ENCODE data around the gene CDH23.
"Not testable (repeated sequence)": the region's sequence is repeated elsewhere in the genome, so short reads cannot be mapped to it uniquely, and the experiment has no call there.

The CDH23 gene

DNA sequence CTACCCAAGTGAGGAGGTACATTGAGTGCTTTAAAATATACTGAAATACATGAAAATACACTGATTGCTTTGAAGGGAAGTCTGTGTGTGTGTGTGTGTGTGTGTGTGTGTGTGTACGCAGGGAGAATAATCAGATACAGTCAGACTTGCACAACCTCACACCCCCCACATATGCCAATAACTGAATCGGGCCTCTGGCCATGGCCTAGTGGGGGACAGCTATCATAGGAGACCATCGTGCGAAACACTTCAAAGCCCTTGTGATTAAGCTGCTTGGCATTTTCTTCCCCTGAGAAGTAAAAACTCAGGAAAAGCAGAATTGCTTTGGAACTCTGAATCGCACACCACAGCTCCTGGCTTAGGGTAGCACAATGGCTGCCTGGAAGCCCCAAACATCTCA, 187.7 kb downstream of the CDH23 start:
- DNase-seq (ENCODE audit: low read depth) = no peak

DNA sequence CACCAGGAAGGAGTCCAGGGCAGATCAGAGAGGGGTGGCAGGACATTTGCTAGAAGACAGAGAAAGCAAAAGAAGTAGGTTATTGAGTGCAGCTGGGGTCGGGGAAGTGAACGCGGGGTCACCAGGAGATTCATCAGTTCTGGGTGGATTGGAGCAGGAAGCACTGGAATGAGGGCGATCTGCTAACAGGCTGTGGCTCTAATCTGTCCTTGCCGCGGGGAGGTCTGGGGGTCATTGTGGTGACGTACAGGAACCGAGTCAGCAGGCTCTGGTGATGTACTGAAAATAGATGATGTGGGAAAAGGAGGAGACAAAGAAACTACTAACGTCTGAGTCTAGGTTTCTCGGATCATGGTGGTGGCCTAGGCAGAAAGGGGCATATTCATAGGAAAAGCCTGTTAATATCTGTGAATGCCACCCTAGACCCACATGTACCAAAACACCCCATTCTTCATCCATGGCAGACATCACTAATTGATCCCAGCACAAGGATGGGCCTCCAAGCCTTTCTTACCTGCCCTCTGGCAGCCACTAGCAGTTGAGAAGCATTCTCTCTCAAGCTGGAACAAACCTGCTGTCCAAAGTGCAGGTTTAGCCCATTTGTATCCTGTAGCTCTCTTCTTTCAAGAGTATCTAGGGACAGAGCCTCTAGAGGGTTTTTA, 188.3 kb downstream of the CDH23 start:
- no peak for DNase-seq (ENCODE audit: low read depth)

DNA sequence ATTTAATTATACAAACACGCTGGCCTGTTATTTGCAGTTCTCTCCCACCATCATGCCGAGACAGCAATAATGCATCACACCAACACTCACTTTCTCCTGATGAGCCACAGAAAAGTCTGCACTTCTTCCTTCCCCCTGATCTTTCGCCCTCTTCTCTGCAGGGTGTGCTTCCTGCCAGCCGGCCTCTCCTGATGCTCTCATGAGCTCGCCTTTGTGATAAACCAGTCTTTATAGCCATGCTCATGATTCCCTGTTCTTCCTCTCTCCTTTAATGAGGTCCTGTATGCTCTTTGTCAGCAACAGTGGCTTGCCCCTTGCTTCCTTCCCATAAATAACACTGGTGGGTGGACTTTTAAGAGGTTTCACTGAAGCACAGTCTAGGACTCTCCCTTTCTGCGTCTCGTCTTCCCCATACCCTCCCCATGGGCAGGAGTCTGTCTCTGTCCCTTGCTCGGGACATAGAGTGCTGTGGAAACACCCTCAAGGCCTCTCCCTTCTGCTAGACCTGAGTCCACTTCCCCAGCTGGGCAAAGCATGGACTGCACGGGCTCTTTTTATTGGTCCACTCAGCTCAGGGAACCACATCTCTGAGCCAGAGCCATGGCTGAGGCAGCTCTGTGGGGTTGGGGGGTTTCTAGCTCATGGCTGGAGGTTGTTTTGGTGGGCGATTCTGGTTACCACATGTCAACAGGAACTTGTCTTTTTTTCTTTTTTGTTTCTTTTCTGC, 189.0 kb downstream of the CDH23 start:
- no peak for DNase-seq (ENCODE audit: low read depth)

DNA sequence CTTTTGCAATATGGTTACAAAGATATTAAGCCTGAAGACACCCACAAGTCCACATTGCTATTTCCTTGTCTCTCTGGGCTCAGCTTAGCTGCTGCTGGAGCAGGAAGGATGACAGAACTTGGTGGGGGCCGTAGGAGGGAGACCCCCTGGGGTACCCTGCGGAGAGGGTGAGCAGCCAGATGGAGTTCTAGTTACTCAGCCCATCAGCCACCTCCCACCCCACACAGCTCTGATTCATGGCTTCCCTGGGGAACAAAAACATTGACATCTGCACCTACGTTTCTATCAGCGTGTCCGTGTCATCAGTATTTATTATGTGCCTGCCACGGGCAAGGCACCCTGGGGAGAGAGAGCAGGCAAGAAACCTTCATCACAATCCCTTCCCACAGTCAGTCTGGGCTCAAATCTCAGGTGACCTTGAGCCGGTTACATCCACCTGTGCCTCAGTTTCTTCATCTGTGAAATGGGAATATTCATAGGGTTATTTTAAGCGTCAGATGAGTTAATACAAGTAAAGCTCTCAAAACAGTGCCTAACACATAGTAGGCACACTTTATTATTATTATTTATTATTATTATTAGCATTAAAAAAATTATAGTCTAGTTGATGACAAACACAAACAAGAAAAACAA, 191.3 kb downstream of the CDH23 start:
- DNase-seq (ENCODE audit: low read depth) = no peak

DNA sequence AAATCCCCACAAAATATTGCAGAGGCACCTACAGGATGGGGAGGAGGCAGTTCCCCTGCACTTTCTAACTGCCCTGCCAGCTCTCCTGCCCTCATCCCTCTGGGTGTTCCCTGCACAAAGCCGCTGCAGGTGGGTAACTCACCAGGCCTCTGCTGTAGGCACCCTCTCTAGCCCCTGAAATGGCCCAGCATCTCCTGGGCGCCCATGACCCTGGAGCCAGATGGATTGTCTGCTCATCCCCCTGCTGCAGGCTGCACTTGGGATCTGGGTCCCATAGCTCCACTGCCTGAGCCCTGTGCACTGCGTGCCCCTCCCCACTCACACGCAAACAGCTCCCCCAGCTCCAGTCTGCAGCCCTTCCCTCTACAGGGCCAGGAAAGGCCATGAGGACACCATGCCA, 192.0 kb downstream of the CDH23 start:
- no peak for DNase-seq (ENCODE audit: low read depth)

DNA sequence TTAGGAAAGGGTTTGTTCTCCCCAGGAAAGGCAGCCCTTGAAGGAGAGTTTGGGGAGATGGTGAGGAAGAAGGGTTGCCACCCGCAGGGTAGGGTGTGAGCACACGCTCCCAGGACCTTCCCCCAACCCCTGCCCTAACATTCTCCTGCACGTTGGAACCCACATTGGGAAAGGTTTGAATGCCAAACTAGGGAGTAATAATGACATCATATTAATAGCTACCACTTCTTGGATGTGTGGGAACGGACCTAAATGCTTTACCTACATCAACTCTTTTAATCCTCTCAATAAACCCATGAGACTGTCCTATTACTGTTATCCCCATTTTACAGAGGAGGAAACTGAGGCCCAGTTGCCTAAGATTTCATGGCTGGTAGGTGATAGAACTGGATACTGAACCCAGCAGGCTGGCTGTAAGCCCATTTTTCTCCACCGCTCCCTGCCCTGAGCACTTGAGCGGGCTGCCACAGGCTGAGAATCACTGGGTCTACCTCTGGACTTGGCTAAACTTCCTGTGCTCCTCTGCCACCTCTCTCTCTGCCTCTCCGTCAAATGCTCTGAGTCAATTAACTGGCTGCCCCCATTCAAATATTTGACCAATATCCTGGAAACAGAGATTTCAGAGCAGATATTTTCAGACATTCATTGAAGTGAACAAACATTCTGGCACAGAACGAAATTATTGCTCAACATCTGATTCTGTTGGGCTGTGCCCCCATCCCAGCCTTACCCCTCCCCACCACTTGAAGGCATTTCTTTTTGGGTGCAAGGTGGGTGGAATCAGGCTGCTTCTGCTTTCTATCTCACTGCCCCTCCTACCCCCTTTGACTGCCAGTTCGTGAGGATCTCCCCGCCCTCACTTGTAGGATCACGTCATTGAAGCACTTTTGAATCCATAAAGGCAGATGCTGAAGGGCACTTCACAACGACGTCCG, 193.2 kb downstream of the CDH23 start:
- DNase-seq (ENCODE audit: low read depth) = no peak

DNA sequence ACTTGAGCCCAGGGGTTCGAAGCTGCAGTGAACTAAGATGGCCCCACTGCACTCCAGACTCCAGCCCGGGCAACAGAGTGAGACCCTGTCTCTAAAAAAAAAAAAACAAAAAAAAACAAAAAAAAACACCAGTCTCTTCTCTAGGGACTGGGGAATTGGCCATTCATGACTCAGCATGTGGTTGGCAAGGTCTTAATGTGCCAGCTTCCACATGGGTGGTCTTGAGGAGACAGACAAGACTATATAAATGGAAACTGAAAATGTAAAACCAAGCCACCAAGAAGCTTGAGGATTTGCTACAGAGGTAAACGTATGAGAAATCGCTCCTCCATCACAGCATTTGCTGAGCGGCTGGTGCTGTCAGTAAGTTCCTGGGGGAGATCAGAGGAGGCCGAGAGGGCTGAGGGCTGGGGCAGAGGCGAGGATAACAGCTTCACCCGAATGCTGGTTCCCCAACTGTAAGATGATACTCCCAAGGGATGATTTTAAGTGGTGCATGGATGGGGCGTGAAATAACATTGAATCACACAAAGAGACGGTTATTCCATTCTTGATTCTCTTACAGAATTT, 194.1 kb downstream of the CDH23 start:
- no peak for DNase-seq (ENCODE audit: low read depth)

DNA sequence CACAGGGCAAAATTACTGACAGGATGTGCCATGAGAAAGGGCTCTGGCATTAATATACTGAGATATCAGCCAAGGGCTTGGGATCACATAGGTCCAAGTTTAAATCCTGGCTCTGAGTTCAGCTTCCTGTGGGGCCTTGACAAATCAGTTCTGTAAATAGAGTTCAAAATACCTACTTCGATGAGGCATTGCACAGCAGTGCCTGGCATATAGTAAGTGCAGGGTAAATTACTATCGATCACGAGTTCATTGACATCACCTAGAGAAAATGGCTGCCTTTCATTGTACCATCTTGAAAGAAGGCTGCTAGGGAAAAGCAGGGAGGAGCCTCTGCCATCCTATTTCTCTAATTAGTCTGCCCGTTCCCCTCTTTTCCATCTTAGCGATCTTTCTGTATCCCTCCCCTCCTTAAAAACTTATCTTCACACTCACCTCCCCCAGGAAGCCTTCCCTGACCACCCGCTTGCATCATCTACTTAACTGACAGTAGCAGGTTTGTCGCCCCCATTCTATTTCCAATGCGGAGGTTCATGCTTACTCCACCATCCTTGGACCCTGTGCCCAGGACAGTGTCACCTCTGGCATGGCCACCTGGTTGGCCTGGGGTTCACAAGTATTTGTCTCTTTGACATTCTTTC, 198.3 kb downstream of the CDH23 start:
- DNase-seq (ENCODE audit: low read depth) = no peak

DNA sequence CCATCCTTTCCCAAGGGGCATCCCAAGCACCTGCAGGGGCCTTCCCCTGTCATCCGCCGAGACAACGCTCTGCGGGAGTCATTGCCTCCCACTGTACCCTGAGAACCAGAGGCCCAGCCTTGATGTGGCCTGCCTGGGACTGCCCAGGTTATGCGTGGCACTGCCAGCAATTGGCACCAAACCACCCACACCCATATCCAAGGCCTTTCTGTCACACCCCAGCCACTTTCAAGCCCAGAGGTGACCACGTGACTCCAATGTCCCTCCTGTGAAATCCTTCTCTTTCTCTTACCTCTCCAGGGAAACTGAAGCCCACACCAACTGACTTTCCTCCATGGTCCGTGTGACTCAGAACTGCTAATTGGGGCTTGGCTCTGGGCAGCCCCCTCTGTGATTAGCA, 198.9 kb downstream of the CDH23 start:
- no peak for DNase-seq (ENCODE audit: low read depth)

DNA sequence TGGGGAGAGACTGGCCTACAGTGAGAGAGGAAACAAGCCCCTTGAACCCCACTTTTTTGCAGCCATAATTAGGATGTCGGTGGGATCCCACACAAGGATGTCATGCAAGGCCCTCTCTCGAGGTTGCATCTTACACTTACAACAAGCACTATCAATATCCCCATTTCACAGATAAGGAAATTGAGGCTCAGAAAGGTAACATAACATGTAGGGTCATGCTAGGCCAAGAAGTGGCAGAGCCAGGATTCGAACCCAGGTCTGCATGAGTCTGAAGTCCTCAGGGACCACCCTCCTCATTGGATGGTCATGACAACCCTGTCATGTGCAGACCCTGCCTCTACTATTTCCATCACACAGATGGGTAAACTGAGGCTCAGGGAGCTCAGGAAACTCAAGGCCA, 199.4 kb downstream of the CDH23 start:
- DNase-seq (ENCODE audit: low read depth) = no peak

DNA sequence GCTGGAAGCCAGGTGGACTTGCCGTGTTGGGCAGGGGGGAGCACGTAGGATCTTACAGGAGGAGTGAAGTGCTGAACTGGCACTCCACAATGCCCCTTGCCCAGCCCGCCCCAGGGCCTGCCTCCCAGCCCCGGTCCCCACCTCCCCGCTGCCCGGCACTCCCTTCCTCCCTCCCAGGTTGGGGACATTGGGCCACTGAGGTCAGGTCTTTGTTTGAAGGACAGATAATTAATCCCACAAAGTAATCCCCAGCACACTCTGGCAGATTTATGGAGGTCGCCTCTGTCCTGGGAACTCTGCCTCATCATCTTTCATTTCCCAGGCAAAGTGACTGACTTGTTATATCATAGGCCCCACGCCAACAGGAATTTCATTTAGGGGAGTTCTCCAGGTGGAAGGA, 200.0 kb downstream of the CDH23 start:
- DNase-seq (ENCODE audit: low read depth) = no peak

DNA sequence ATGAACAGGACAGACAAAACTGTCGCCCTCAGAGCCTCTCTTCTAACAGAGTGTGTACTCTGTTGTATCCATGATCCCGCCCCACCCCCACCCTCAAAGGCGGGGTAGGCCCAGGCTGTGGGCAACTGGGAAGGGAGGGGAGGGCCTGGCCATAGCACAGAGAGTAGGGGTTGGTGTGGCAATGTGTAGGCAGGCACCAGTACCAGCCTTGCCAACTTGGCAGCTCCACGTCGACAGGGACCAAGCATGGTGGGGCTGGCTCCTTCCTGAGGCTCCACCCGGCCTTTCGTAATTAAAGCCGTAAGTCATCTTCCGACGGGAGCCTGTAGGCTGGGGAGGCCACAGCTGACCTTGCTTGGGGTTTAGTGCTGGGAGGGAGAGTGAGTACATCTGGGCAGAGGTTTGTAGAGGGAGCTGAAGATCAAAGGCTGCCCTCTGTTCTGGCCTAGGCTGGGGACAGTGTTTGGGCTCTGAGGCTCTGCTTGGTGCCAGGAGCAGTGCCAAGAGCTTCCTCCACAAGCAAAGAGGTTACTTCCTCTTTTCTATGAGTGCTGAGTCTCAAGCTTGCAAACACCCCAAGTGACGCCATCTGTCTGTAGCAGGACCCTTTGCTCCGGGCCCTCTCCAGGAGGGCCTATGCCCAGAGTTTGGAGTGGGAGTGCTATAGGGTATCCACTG, 201.2 kb downstream of the CDH23 start:
- DNase-seq (ENCODE audit: low read depth) = no peak

DNA sequence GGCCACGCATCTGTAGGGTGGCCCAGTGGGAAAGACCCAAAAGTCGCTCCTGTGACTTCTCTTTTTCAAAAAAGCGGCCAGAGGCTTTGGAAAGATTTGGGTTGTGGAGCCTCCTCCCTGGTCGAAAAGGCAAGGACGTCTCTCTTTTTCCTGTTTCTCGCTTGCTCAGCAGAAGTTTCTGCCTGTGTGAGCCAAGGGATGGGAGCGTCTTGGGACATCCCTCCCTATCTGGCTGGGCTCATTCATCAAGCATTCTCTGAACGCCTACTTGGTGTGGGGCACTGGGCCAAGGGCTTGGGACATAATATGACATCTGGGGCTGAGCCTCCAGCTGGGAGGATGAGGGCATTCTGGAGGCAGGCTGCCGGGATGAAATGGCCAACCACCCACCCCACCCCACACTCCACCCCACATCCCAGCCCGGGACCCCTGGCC, 201.9 kb downstream of the CDH23 start:
- DNase-seq (ENCODE audit: low read depth) = no peak

DNA sequence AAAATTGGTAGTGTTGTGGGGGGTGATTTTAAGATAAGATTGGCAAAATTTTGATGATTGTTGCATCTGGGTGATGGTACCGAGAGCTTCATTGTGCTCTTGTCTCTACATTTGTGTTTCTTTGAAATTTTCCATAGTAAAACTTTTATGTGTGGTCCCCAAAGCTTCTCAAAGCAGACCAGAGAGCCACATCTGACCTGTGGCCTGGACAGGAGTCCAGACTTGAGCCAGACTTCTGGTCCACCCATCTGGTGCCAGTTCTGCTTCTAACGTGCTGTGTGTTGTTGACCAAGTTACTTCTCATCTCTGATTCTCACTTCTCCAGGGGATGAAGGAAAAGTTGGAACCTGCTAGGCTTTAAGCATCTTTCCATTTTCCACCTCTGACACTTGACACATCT, 202.8 kb downstream of the CDH23 start:
- DNase-seq (ENCODE audit: low read depth) = no peak

DNA sequence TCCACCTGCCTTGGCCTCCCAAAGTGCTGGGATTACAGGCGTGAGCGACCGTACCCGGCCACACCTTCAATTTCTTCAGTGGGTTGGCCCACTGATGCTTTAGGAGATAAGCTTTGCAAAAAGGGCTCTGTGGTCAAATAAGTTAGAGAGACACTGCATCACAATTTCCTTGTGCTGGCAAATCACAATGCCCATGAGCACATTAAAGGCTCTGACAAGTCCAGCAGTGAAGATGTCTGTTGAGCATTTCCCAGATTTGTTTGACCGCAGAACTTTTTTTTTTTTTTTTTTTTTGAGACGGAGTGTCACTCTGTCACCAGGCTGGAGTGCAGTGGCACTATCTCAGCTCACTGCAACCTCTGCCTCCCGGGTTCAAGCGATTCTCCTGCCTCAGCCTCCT, 203.5 kb downstream of the CDH23 start:
- DNase-seq (ENCODE audit: low read depth) = not testable (repeated sequence)

DNA sequence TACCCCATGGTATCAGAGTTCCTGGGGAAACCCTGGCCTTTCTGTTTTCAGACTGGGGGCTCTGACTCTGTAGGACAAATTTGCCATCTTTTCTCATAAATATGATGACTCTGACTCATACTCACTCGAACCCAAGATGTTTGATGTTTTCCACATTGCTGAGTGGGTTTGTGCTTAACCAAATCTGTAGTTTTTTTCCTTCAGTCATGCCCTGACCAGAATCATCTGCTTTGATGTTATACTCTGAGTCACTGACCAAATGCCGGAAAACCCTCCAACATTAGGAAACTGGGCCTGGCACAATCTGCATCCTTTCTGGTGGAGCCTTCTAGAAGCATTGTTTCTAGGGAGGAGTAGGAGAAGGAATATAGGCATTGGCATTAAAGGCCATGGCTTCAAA, 204.1 kb downstream of the CDH23 start:
- DNase-seq (ENCODE audit: low read depth) = no peak

DNA sequence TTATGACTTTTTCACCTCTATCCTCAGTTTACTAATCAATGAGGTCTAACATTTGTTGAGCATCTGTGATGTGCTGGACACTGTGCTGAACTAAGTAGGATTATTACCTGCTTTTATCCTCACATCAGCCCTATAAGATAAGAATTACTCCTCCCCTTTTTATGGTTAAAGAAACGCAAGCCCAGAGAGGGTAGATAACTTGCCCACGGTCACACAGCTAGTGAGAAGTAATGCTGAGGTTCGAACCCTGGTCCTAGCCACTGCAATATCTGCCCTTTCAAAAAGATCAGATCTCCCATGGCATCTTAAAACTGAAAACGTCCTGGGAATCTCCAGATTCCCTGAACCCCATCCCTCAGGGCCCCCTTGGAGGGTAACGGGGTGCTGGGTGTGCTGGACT, 204.6 kb downstream of the CDH23 start:
- no peak for DNase-seq (ENCODE audit: low read depth)

DNA sequence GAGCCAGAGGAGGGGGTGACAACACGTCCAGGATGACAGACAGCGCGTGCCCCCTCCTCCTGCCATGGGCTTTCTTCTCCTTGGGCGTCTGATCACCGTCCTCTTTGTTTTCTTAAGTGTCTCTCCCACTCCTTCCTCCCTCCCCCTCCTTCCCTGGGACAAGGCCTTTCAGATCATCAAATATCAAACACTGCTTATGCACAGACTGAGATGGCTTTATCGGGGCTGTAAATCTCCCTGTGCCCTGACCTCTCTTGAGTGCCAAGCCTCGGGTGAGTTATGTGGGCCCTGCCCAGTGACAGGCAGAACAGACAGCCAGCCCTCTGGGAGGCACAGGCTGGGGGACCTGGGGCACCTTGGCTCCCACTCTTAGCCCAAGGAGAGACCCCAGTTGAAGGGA, 206.4 kb downstream of the CDH23 start:
- DNase-seq (ENCODE audit: low read depth) = no peak

DNA sequence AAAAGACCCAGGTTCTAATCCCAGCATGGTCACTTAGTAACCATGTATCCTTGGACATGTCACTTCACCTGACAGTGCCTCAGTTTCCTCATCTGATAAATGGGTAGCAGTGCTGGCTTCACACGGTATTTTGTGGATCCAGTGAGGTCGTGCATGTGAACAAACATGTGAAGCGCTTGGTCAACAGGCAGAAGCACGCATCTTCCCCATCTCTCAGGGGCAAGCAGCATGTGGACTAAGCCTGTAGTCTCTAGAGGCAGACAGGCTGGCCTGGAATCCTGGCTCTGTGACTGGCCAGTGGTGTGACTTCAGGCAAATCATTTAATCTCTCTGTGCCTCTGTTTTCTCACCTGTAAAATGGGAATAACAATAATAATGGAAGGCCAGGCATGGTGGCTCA, 207.0 kb downstream of the CDH23 start:
- DNase-seq (ENCODE audit: low read depth) = no peak

DNA sequence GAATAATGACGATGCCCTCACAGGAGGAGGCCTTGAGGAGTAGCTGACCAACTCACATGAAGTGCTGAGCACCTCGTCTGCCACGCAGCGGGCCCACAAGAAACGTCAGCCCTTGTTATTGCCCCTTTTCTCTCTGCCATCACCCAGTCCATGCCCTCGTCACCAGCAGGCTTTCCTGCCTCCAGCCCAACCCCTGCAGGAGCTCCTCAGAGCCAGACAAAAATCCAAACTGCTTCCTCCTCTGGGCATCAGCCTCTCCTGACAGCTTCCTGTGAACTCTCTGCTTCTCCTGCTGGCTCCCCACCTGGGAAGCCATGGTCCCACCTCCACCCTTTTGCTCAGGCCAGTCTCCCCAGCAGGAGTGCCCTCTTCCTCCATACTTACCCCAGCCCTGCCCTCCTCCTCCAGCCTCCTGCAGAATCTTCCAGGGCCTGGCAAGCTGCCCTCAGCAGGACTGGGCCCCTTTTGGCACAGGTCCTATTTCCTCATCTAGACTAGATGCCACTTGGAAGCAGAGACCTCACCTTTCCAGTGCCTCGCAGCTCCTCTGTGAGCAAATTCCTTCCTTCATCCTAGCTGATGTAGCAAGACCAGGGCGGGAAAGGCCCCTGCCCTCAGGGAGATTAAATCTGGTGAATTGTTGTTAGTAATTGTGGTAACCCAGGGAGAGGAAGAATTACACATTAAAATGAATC, 207.8 kb downstream of the CDH23 start:
- no peak for DNase-seq (ENCODE audit: low read depth)

Data from stimulated activated CD8-positive, alpha-beta memory T cell treated with anti-CD3 and anti-CD28 coated beads, Interleukin-4, amount 100 ng/mL, for 24 hours (primary cell).